HPDE6-E6E7 (cell line): ENCODE measurements around the gene TPPP.
"Not testable (repeated sequence)": the region's sequence is repeated elsewhere in the genome, so short reads cannot be mapped to it uniquely, and the experiment has no call there.

Experiments used
- DNase-seq: peaks from one replicate; pipeline ENCODE4 v3.0.0; 2011; ENCODE audit warnings: missing footprints; ENCODE audit errors: extremely low spot score

Gene TPPP

DNA sequence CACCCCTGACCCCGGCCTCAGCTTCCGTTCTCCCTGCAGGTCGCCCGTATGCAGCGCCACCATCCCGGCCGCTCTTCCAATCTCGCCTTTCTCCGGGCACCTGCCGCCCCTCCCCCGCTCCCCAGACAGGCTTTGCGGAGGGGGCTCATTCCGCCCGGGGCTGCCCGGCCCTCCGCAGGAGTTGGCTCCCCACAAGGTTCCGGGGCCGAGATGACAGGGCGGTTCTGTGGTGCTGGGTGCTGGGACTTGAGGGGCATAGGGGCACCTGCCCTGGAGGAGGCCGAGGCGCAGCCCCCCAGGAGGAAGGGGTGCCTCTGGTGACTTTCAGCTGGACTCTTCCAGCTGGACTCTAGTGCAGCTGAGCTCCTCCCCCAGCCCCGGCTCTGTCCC lies 885 bp upstream of the TPPP start:
- not testable (repeated sequence) for DNase-seq

- DNase-seq: not testable (repeated sequence)
These were observed 567 bp downstream of the TPPP start for GRCh38 chr5:692529-693041.

DNA sequence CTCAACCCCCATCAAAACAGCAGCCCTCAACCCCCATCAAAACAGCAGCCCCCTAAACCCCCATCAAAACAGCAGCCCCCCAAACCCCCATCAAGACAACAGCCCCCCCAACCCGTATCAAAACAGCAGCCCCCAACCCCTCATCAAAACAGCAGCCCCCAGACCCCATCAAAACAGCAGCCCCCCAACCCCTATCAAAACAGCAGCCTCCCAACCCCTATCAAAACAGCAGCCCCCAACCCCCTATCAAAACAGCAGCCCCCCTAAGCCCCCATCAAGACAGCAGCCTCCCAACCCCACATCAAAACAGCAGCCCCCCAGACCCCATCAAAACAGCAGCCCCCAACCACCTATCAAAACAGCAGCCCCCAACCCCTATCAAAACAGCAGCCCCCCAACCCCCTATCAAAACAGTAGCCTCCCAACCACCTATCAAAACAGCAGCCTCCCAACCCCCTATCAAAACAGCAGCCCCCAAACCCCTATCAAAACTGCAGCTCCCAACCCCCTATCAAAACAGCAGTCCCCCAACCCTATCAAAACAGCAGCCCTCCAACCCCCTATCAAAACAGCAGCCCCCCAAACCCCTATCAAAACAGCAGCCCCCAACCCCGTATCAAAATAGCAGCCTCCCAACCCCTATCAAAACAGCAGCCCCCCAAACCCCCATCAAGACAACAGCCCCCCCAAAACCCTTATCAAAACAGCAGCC lies 1.2 kb downstream of the TPPP start:
- no peak for DNase-seq

GRCh38 chr5:691049-691448 lies 2.1 kb downstream of the TPPP start:
- DNase-seq: not testable (repeated sequence)

DNA sequence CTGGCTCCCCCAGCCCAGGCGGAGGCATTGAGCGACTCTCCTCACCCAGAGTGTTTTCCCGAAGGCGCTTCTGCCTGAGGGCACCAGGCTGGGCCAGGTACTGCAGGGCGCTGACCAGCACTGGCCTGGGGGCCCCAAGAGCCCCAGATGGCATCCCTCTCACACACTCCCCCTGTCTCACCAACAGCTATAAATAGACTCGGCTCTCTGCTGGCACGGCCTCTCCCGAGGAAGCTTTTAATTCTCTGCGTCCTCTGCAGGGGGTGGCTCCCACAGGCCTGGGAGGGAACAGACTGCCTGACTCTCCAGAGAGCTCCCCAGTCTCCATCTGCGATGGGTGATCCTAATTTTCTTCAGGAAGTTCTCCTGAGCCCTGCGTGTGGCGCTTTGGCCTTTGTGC lies 2.9 kb downstream of the TPPP start:
- DNase-seq: not testable (repeated sequence)

DNA sequence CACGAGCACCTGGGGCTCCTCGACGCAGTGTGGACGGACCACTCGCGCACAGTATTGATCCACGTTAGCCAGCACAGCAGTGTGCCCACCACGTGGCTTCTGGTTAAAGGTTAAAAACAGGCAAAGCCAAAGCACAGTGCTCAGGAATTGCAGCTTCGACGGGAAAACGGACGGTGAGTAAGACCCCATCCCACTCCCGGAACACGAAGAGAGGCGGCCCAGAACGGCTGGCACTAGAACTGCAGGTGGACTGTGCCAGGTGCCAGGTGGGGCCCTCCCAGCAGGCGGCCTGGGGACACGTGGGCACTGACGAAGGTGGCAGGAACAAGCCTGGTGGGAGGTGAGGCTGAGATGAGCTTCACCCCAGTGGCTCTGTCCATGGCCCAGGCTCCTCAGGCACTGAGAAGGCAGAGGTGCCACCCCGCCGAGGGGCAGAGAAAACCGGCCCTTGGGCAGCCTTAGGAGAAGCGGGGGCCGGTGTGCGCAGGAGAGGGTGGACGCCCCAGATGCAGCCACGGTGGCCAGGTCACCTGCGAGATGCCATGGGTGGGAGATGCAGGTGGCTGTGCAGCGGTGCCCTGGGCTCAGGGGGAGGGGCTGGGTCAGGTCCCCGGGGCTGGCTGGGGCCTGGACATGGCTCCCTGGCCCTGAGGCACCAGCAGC lies 4.7 kb downstream of the TPPP start:
- not testable (repeated sequence) for DNase-seq

GRCh38 chr5:686936-687335 lies 6.2 kb downstream of the TPPP start:
- not testable (repeated sequence) for DNase-seq

- DNase-seq: not testable (repeated sequence)
These were observed 7.0 kb downstream of the TPPP start for GRCh38 chr5:686172-686523.

GRCh38 chr5:685262-686171 lies 7.6 kb downstream of the TPPP start:
- DNase-seq: no peak

- no peak for DNase-seq
These were observed 8.4 kb downstream of the TPPP start for GRCh38 chr5:684751-685216.

- no peak for DNase-seq
These were observed 9.3 kb downstream of the TPPP start for GRCh38 chr5:683551-684481.

- not testable (repeated sequence) for DNase-seq
These were observed 10.3 kb downstream of the TPPP start for GRCh38 chr5:682651-683358.

DNA sequence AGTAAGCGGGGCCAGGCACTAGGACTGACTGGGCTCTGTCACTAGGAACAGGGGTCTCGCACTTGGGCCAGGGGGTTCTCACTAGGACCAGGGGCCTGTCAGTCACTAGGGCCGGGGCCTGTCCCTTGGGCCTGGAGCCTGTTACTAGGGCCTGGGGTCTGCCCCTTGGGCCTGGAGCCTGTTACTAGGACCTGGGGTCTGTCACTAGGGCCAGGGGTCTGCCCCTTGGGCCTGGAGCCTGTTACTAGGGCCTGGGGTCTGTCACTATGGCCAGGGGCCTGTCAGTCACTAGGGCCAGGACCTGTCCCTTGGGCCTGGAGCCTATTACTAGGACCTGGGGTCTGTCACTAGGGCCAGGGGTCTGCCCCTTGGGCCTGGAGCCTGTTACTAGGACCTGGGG lies 10.9 kb downstream of the TPPP start:
- not testable (repeated sequence) for DNase-seq

GRCh38 chr5:681317-682191 lies 11.6 kb downstream of the TPPP start:
- DNase-seq: not testable (repeated sequence)

DNA sequence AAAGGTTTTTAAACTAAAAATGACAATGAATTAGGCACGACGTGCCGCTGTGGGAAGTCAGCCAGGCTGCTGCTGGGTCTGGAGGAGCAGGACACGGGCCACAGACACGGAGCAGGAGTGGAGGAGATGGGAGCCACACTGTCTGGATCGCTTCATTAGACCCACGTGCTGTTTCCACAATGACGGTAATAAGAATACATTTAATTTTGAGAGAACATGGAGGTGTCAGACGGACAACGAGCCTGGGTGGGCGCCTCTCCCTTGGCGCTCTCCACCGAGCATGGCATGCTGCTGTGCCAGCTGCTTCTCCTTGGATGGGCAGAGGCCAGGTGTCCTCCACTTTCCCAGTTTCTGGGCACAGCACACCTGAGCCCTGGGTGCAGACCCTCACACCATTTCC lies 12.3 kb downstream of the TPPP start:
- not testable (repeated sequence) for DNase-seq

DNA sequence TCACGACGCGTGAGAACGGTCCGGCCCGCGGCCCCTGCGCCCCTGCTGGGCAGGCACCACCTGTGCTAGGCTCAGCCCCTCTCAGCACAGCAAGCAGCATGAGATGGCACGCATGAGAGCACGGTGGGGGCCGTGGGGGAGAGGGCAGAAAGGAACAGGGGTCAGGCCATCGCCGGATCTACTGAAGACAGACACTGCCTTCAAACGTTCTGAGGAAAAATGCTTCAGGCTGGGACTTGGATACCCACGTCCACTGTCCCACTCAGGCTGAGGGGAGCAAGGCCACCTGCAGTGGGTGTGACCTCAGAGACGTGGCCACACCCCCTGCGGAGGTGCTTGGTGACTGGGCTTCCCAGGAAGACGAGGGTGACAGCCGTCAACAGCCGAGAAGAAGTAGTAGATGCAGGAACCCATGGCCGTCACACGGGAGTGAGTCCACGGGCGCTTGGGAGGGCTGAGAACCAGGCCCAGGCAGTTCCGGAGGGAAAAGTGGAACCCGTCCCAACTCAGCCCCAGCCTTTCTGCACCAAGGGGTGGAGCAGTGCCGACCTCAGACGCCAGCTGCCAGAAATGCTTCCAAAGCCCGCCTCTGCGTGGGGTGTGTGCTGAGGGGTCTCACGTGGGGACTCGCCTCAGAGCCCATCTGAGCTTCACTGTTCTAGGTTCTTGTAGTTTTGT lies 12.9 kb downstream of the TPPP start:
- not testable (repeated sequence) for DNase-seq

- DNase-seq: not testable (repeated sequence)
These were observed 13.8 kb downstream of the TPPP start for GRCh38 chr5:679166-679895.

- not testable (repeated sequence) for DNase-seq
These were observed 14.6 kb downstream of the TPPP start for GRCh38 chr5:678521-678920.
